Esophagus (tissue), 2 donors: ENCODE measurements around the gene SSBP4. TPM values are rescaled to one million over a fixed set of nuclear protein-coding genes. Genes with fewer than 3 reads are reported as not detected.
"Not testable (repeated sequence)": the region's sequence is repeated elsewhere in the genome, so short reads cannot be mapped to it uniquely, and the experiment has no call there.

Experiments
- H3K27ac ChIP-seq, 2 donors: one replicate each; pipeline ENCODE4 v1.5.1; 2013; ENCODE audit warnings: low read depth in 2 of 2, mild to moderate bottlenecking in 2 of 2, inconsistent platforms in 1 of 2, low read length in 1 of 2, moderate library complexity in 1 of 2
- H3K27me3 ChIP-seq, 2 donors: one replicate each; pipeline ENCODE4 v1.6.1; 2013; ENCODE audit warnings: low read length in 2 of 2, control low read depth in 1 of 2, mild to moderate bottlenecking in 1 of 2; ENCODE audit not compliant: insufficient read depth in 2 of 2, control insufficient read depth in 1 of 2
- H3K36me3 ChIP-seq, 2 donors: one replicate each; pipeline ENCODE4 v1.6.1; 2013; ENCODE audit warnings: low read length in 1 of 2; ENCODE audit not compliant: control insufficient read depth in 2 of 2, insufficient read depth in 2 of 2
- H3K4me1 ChIP-seq, 2 donors: one replicate each; pipeline ENCODE4 v1.6.1; 2013; ENCODE audit warnings: low read length in 1 of 2; ENCODE audit not compliant: control insufficient read depth in 2 of 2, insufficient read depth in 2 of 2
- H3K4me3 ChIP-seq, 2 donors: one replicate each; pipeline ENCODE4 v1.5.1; 2013; ENCODE audit warnings: low read length in 2 of 2, mild to moderate bottlenecking in 2 of 2, low read depth in 1 of 2, moderate library complexity in 1 of 2
- H3K9me3 ChIP-seq, 2 donors: one replicate each; pipeline ENCODE4 v1.6.1; 2013; ENCODE audit warnings: mild to moderate bottlenecking in 2 of 2, low read depth in 1 of 2, low read length in 1 of 2, moderate library complexity in 1 of 2; ENCODE audit not compliant: control insufficient read depth in 2 of 2, insufficient read depth in 1 of 2
- WGBS, 2 donors: extraction: QIAGEN DNeasy Blood & Tissue Kit; methylation state at CpG; one replicate each; pipeline ENCODE4 v1.1.7; 2013; 5-methylcytosine and 5-hydroxymethylcytosine counted together
- polyA plus RNA-seq, 2 donors: library from polyadenylated mRNA; stranded (reverse); fragments of 200-250 nt; gene quantifications; one replicate each; pipeline ENCODE4 v1.2.3, GENCODE V29; 2013
- donor health status: healthy with polysubstance abuse.
- donor health status: Bipolar disorder and iron deficiency.

The SSBP4 gene
- polyA plus RNA-seq, 2 donors, result 25.4 to 25.9 TPM

DNA sequence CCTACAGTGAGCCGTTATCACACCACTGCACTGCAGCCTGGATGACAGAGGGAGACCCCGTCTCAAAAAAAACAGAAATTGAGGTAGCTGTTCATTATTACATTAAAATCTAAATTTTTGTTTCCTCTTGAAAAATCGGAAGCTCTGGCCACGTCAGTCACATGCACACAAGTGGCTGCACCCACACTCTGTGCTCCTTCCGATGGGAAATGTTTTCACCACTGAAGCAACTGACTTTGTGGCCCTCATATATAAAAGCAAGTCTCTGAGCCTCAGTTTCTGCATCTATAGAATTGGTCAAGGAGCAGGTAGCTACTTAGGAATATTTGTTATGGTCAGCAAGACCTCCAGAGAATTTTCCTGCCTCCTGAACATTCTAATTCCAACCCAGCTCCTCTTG is 26.3 kb upstream of the SSBP4 start:
- Histone ChIP-seq H3K9me3 (peaks cover 0 to 2% of the 10 kb centered on the region in 2 donors), H3K27ac (no peak overlapping the region), H3K36me3 (no peaks in the 10 kb centered on the region), H3K4me1 (peaks cover 0 to 8% of the 10 kb centered on the region in 2 donors), H3K27me3 (no peaks in the 10 kb centered on the region), H3K4me3 (no peak overlapping the region)
- 70% methylated on average over 5 of the region's 5 CpGs for WGBS, 2 donors

DNA sequence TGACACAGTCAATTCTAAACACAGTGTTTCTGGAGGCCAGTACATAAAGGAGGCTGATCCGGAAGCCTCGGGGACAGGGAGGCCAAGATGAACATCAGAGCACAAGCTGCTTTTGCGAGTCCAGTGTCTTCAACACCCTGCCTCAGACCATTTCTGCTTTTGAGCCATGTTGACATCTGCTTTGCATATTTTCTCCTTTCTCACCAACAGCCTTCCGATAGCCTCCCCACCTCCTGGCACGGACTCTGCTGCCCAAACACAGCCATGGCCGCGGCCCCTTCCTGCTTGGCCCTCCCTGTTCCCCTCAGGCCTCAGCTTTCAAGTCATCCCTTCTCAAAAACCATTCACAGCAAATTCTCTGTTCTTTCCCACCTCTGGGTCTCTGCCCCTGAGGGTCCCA is 25.4 kb upstream of the SSBP4 start:
- no peak overlapping the region for H3K4me3 ChIP-seq
- H3K9me3 ChIP-seq, result peaks cover 0 to 2% of the 10 kb centered on the region in 2 donors
- H3K27me3 ChIP-seq, result no peaks in the 10 kb centered on the region
- no peaks in the 10 kb centered on the region for H3K36me3 ChIP-seq
- no peak overlapping the region for H3K27ac ChIP-seq
- peaks cover 0 to 8% of the 10 kb centered on the region in 2 donors for H3K4me1 ChIP-seq
- WGBS, 2 donors, result 61 to 66% methylated on average over 7 of the region's 7 CpGs

DNA sequence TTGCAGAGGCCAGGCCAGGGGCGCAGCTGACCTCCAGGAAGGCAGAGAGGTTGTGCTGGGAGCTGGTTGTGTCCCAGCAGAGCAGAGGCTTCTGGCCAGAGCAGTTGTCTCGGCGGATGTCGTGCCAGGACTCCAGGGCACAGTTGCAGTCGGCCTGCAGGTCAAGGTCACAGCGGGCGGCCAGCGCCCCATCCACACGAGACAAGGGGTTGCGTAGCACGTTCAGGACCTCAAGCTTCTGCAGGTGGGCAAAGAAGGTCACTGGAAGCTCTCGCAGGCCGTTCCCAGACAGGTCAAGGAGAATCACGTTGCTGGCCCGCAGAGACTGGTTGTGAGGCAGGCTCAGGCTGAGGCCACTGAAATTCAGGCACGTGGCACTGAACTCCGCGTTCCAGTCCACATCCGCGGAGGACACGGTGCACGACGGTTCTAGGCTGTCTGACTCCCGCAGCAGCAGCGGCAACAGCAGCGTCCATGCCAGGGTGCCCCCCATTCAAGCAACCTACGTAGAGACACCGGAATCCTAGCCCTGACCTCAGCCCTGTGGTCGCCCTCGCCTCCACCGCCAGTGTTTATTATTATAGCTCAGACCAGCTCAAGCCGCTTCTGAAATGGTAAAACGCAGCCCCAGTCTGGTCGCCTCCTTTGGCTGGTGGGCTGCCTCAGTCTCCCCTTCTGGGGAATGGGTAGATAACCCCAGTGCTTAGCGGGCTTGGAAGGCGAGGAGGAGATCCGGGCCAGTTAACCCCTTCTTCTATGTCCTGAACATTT is 22.5 kb upstream of the SSBP4 start:
- H3K4me1 ChIP-seq, result peaks cover 0 to 8% of the 10 kb centered on the region in 2 donors
- 50 to 51% methylated on average over 37 of the region's 37 CpGs for WGBS, 2 donors
- no peak overlapping the region for H3K4me3 ChIP-seq

DNA sequence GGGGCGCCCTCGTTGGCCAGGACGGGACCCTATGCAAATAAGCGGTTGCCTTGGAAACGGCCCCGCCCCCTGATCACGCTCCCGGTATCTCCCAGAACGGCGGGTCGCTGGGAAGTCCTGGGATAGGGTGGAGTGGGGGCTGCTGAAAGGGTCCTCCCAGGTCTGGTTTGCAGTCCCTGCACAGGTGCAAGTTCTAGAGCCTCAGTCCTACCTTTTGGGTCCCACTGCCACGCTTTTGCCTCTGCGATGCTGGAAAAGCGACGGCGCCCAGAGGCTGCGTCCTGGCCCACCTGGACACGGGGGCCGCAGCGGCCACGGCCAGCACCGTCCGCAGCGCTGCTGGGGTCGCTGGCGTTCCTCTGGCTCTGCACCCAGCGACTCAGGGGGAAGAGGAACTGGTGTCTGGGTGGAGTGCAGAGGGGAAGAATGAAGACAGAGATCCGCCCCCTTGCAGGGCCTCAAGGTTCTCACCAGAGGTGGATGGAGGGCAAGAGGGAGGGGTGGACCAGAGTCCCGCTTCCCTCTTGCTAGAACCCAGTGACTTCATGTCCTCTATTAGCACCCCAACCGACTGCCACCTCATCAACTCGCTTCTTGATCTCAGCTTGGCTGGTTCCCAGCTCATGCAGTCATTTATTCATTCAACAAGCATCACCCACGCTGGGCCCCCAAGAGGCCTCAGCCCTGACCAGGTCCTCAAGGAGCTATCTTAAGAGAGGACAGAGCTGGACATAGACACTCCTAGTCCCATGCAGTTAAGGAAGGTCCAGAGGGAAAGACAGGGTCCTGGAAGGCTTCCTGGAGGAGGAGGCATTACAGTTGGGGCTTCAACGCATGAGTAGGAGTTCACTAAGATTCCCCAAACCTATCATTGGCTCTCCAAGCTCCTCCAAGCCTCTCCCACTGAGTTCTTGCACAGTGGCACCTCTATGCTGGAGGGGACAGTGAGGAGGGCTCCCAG is 21.7 kb upstream of the SSBP4 start, which contains the start of gene LRRC25:
LRRC25 (minus strand) TSS at position 381 of the 961 bp plus-strand sequence. CDS start 659 bp downstream, outside the sequence.
- no peaks in the 10 kb centered on the region for H3K36me3 ChIP-seq
- no peak within 1 kb of the TSS for H3K4me3 ChIP-seq
- H3K4me1 ChIP-seq, result peaks cover 0 to 8% of the 10 kb centered on the region in 2 donors
- WGBS, 2 donors, result 15 to 19% methylated on average over 33 of the region's 33 CpGs
- H3K9me3 ChIP-seq, result no peaks in the 10 kb centered on the region
- no peaks in the 10 kb centered on the region for H3K27me3 ChIP-seq
- no peak within 1 kb of the TSS for H3K27ac ChIP-seq

More for the DNA sequence above, 22.5 kb upstream of the SSBP4 start:
- H3K36me3 ChIP-seq, result no peaks in the 10 kb centered on the region
- no peaks in the 10 kb centered on the region for H3K27me3 ChIP-seq
- no peak overlapping the region for H3K27ac ChIP-seq
- no peaks in the 10 kb centered on the region for H3K9me3 ChIP-seq

DNA sequence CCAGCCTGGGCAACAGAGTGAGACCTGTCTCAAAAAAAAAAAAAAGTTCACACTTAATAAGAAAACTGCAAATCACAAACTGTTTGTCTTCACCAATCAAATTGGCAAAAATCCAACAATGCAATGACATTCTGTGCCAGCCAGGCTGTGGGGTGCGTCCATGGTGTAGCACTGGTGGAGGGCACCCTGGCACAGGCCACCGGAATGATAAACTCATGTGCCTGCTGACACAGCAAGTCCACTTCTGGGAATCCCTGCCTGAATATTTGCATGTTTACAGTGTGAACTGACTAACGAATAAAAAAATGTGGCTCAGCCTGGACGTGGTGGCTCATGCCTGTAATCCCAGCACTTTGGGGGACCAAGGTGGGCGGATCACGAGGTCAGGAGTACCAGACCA is 20.2 kb upstream of the SSBP4 start:
- WGBS, 2 donors, result 29% methylated on average over 6 of the region's 6 CpGs
- Histone ChIP-seq H3K36me3 (no peaks in the 10 kb centered on the region), H3K4me1 (peaks cover 0 to 8% of the 10 kb centered on the region in 2 donors), H3K9me3 (no peaks in the 10 kb centered on the region), H3K27ac (no peak overlapping the region), H3K4me3 (no peak overlapping the region), H3K27me3 (no peaks in the 10 kb centered on the region)

DNA sequence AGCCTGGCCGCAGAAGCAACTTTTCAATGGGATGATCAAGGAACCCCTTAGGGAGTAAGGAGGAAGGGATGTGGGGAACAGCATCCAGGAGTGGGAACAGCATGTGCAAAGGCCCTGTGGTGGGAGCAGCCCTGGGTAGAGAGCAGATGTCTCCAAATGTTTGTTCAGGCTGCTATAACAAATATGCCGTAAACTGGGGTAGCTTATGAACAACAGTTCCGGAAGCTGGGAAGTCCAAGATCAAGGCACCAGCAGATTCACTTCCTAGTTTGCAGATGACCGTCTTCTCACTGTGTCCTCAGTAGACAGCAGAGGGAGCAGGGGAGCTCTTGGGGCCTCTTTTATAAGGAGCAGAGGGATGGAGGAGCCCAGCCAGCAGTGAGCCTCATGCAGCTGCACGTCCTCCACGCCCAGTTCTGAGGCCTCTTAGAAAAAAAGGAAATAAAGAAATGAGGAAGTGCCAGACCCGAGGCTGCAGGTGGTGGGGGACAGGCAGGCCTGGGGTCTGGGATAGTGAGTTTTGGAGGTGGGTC is 17.6 kb upstream of the SSBP4 start:
- H3K27me3 ChIP-seq, result no peaks in the 10 kb centered on the region
- WGBS, 2 donors, result 41 to 43% methylated on average over 7 of the region's 7 CpGs
- H3K4me3 ChIP-seq, result no peak overlapping the region
- H3K4me1 ChIP-seq, result peaks cover 0 to 4% of the 10 kb centered on the region in 2 donors
- H3K36me3 ChIP-seq, result no peaks in the 10 kb centered on the region
- peak overlapping the region in 1 of 2 donors; percentile 35 for H3K27ac ChIP-seq
- no peaks in the 10 kb centered on the region for H3K9me3 ChIP-seq

DNA sequence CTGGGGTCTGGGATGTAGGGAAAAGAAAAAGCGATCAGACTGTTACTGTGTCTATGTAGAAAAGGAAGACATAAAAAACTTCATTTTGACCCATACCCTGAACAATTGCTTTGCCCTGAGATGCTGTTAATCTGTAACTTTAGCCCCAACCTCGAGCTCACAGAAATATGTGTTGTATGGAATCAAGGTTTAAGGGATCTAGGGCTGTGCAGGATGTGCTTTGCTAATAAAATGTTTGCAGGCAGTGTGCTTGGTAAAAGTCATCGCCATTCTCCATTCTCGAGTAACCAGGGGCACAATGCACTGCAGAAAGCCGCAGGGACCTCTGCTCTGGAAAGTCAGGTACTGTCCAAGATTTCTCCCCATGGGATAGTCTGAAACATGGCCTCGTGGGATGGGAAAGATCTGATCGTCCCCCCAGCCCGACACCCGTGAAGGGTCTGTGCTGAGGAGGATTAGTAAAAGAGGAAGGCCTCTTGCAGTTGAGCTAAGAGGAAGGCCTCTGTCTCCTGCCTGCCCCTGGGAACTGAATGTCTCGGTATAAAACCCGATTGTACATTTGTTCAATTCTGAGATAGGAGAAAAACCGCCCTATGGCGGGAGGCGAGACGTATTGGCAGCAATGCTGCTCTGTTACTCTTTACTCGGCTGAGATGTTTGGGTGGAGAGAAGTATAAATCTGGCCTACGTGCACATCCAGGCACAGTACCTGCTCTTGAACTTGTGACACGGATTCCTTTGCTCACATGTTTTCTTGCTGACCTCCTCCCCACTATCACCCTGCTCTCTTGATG is 16.5 kb upstream of the SSBP4 start:
- peak overlapping the region in 1 of 2 donors; percentile 20 for H3K27ac ChIP-seq
- not testable (repeated sequence) for H3K36me3 ChIP-seq

DNA sequence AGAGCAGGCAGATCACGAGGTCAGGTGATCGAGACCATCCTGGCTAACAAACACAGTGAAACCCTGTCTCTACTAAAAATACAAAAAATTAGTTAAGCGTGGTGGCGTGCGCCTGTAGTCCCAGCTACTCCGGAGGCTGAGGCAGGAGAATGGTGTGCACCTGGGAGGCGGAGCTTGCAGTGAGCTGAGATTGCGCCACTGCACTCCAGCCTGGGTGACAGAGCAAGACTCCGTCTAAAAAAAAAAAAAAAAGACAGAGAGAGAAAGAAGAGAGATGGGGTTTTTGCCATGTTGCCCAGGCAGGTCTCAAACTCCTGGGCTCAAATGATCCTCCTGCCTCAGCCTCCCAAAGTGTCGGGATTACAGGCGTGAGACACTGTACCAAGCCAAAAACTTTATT is 13.4 kb upstream of the SSBP4 start:
- H3K4me3 ChIP-seq, H3K9me3 ChIP-seq, H3K4me1 ChIP-seq, H3K27me3 ChIP-seq, H3K27ac ChIP-seq, H3K36me3 ChIP-seq: not testable (repeated sequence)
- WGBS, 2 donors, result 89 to 91% methylated on average over 11 of the region's 11 CpGs

More for the DNA sequence above, 16.5 kb upstream of the SSBP4 start:
- not testable (repeated sequence) for H3K4me1 ChIP-seq, H3K9me3 ChIP-seq, H3K4me3 ChIP-seq, H3K27me3 ChIP-seq
- WGBS, 2 donors, result 73 to 81% methylated on average over 18 of the region's 18 CpGs

DNA sequence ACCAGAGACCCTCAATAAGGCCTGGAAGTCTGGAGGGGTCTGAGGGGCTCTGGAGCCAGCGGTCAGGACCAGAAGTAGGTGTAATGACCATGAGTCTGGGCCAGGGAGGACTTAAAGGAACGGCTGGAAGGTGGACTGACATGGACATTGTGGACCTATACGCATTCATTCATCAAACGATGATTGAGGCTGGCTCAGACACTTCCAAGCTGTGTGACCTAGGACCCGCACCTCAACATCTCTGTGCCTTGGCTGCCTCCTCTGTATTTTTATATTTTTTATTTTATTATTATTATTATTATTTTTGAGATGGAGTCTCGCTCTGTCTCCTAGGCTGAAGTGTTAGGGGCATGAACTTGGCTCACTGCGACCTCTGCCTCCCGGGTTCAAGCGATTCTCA is 12.4 kb upstream of the SSBP4 start:
- Histone ChIP-seq H3K9me3 (no peaks in the 10 kb centered on the region), H3K27ac (no peak overlapping the region), H3K4me3 (no peak overlapping the region), H3K27me3 (no peaks in the 10 kb centered on the region), H3K4me1 (no peaks in the 10 kb centered on the region), H3K36me3 (no peaks in the 10 kb centered on the region)
- 90 to 95% methylated on average over 9 of the region's 9 CpGs for WGBS, 2 donors
